Activated T-helper 1 cell treated with anti-CD3 and anti-CD28 coated beads, Interleukin-12 subunit alpha, Interleukin-12 subunit beta, Interleukin-2, Interleukin-4 antibody, amounts not matched to agents 30 ng/mL and 10 ng/mL and 1 ng/mL, durations not matched to agents 14 hours and 24 hours and 36 hours (primary cell): ENCODE data around the gene GAL. TPM values are rescaled to one million over a fixed set of nuclear protein-coding genes. Genes with fewer than 3 reads are reported as not detected.

ENCODE experiments used
- DNase-seq: peaks from one replicate; pipeline ENCODE4 v3.0.0; 2021; ENCODE audit warnings: low spot score
- H3K27ac Mint-ChIP-seq: one replicate; pipeline ENCODE4 v1.8.0; 2021; ENCODE audit warnings: mild to moderate bottlenecking, mixed read lengths
- H3K27me3 Mint-ChIP-seq: one replicate; pipeline ENCODE4 v1.8.0; 2022; ENCODE audit warnings: mild to moderate bottlenecking, moderate library complexity, mixed read lengths; ENCODE audit not compliant: insufficient read depth
- H3K36me3 Mint-ChIP-seq: one replicate; pipeline ENCODE4 v1.8.0; 2021; ENCODE audit warnings: low read depth, mixed read lengths
- H3K4me1 Mint-ChIP-seq: one replicate; pipeline ENCODE4 v1.8.0; 2021; ENCODE audit warnings: low read depth, mixed read lengths
- H3K4me3 Mint-ChIP-seq: one replicate; pipeline ENCODE4 v1.8.0; 2021; ENCODE audit warnings: mild to moderate bottlenecking, moderate library complexity, mixed read lengths
- H3K9me3 Mint-ChIP-seq: one replicate; pipeline ENCODE4 v1.8.0; 2021; ENCODE audit warnings: mixed read lengths
- intact Hi-C: fragments of 100-400 bp; cut with micrococcal nuclease; formaldehyde crosslinking; loops from one replicate; pipeline ENCODE4 v1.15.1; 2024
- total RNA-seq: library from RNA; stranded (reverse); gene quantifications from 2 replicates; pipeline ENCODE4 v1.2.3, GENCODE V29; 2022

Gene GAL
- total RNA-seq, 1 donor from 2014 or later: 0.65 TPM

DNA sequence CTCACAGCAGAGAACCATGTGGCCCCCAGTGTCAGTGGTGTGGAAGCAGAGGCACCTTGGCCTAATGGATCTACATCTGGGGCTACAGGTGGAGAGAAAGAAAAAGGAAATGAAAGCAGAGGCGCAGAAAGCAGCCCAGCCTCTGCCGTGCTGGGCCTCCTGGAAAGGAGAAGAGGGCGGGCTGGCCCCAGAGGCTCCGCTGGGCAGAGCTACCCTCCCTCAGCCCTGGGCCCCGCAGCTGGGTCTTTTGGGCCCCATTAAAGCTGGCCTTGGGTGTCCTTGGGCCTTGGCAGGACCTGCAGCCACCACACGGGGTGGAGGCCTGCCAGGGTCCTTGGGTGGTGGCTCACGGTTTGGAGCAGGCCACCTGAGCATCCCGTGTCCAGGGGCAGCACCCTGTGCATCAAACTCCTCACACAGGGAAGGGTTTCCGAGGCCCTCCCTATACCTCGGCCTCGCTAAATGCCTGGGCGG, 31.6 kb upstream of the GAL start:
- no peak for DNase-seq
- no peaks in the 10 kb centered on the region for H3K9me3 Mint-ChIP-seq
- intact Hi-C loops: no loop called here
- no peak overlapping the region for H3K4me3 Mint-ChIP-seq
- no peak overlapping the region for H3K27ac Mint-ChIP-seq
- no peaks in the 10 kb centered on the region for H3K27me3 Mint-ChIP-seq
- H3K36me3 Mint-ChIP-seq: no peaks in the 10 kb centered on the region
- no peaks in the 10 kb centered on the region for H3K4me1 Mint-ChIP-seq

- intact Hi-C loops: no loop called here
- Mint-ChIP-seq H3K4me1 (no peaks in the 10 kb centered on the region), H3K36me3 (no peaks in the 10 kb centered on the region), H3K4me3 (no peak overlapping the region), H3K27ac (no peak overlapping the region), H3K27me3 (peaks cover 2% of the 10 kb centered on the region), H3K9me3 (no peaks in the 10 kb centered on the region)
- DNase-seq: no peak
Measured at GRCh38 chr11:68653486-68654430, 30.6 kb upstream of the GAL start.

DNA sequence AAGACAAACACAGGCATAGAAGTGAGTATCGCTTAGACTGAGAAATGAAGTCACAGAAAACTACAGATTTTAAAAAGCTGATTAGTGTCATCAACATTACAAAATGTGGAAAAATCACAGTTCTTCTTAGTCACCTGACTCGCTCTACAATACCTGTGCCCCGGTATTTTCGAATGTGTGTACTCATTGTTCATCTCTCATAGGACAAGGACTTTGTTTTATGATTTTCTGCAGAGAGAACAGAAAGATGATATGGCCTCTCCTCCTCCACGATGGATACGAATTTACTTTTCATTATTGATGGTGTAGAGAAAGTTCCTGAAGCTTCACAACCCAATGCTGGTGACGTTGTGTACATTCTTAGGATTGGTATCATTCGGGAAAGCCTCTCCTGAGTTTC, 29.4 kb upstream of the GAL start:
- Mint-ChIP-seq H3K4me3 (no peak overlapping the region), H3K27me3 (peaks cover 2% of the 10 kb centered on the region), H3K36me3 (no peaks in the 10 kb centered on the region), H3K27ac (no peak overlapping the region), H3K4me1 (no peaks in the 10 kb centered on the region), H3K9me3 (no peaks in the 10 kb centered on the region)
- intact Hi-C loops: no loop called here
- no peak for DNase-seq

GRCh38 chr11:68655406-68655805, 28.9 kb upstream of the GAL start:
- no peak for DNase-seq
- Mint-ChIP-seq H3K9me3 (no peaks in the 10 kb centered on the region), H3K4me1 (no peaks in the 10 kb centered on the region), H3K27ac (no peak overlapping the region), H3K4me3 (no peak overlapping the region), H3K27me3 (peaks cover 2% of the 10 kb centered on the region), H3K36me3 (no peaks in the 10 kb centered on the region)
- intact Hi-C loops: no loop called here

DNA sequence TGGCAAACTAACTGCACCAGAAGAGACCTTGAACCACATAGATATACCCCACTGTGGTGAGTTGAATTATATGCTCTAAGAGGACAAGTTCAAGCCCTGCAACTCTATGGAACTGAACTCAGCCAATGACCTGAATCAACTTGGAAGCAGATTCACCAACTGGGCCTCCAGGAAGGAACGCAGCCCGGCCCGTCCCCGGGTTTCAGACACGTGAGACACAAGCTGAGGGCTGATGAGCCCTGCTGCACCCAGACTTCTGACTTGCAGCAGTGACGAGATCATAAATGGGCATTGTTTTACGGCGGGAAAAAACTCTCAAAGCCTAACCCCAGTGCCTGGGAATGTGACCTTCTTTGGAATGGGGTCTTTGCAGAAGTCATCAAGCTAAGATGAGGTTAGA, 28.5 kb upstream of the GAL start:
- peaks cover 2% of the 10 kb centered on the region for H3K27me3 Mint-ChIP-seq
- H3K36me3 Mint-ChIP-seq: no peaks in the 10 kb centered on the region
- no peak overlapping the region for H3K27ac Mint-ChIP-seq
- no peaks in the 10 kb centered on the region for H3K9me3 Mint-ChIP-seq
- DNase-seq: no peak
- H3K4me3 Mint-ChIP-seq: no peak overlapping the region
- no peaks in the 10 kb centered on the region for H3K4me1 Mint-ChIP-seq
- intact Hi-C loops: no loop called here

DNA sequence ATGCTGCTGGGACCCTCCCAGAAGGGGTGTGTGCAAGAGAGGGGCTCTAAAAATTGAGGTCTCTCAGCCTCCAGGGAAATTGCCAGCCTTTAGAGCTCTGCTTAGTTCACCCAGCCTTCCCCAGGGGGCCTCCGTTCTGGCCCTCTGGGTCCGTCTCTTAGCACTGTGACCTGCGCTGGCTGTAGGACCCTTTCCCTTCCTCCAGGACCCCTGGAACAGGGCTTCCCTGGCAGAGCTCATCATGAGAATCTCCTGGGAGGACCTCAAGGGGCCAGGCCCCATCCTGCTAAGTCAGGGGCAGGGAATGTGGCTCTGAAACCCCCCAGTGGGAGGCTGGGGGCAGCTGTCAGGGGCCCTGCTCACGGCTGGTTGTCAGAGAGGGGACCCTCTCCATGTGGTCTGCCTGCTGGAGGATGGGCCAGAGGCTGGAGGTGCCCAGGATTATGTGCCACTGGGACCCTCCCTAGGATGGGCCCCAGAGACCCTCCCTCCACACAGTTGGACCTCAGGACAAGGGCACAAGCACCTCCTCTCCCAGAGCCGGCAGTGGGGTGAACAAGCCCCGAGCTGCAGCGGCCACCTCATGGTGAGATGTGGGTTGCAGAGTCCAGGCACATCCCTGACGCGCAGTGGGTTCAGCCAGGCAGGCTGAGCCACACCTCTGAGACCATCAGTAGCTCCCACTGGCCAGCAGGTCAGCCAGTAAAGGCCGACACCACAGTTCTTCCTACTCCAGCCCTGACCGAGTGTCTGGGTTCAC, 27.1 kb upstream of the GAL start:
- Mint-ChIP-seq H3K27me3 (peaks cover 2% of the 10 kb centered on the region), H3K27ac (no peak overlapping the region), H3K36me3 (no peaks in the 10 kb centered on the region), H3K4me3 (no peak overlapping the region), H3K9me3 (no peaks in the 10 kb centered on the region), H3K4me1 (no peaks in the 10 kb centered on the region)
- intact Hi-C loops: no loop called here
- DNase-seq: no peak

DNA sequence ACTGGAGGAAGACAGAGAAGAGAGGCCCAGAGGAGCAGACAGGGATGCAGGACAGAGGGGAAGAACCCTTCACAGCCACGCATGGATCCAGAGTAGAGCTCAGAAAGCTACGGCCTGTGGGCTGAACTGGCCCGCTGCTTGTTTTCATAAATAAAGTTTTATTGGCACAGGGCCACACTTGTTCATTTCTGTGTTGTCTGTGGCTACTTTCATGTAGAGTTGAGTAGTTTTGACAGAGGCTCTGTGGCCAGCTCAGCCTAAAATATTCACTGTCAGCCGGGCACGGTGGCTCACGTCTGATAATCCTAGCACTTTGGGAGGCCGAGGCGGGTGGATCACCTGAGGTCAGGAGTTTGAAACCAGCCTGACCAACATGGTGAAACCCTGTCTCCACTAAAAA, 26.2 kb upstream of the GAL start:
- no peak for DNase-seq
- no peak overlapping the region for H3K4me3 Mint-ChIP-seq
- no peaks in the 10 kb centered on the region for H3K36me3 Mint-ChIP-seq
- no peaks in the 10 kb centered on the region for H3K9me3 Mint-ChIP-seq
- no peak overlapping the region for H3K27ac Mint-ChIP-seq
- intact Hi-C loops: no loop called here
- peaks cover 2% of the 10 kb centered on the region for H3K27me3 Mint-ChIP-seq
- H3K4me1 Mint-ChIP-seq: no peaks in the 10 kb centered on the region

- no peak for DNase-seq
- no peak overlapping the region for H3K4me3 Mint-ChIP-seq
- H3K4me1 Mint-ChIP-seq: no peaks in the 10 kb centered on the region
- no peaks in the 10 kb centered on the region for H3K36me3 Mint-ChIP-seq
- H3K9me3 Mint-ChIP-seq: no peaks in the 10 kb centered on the region
- intact Hi-C loops: no loop called here
- H3K27ac Mint-ChIP-seq: no peak overlapping the region
- peaks cover 2% of the 10 kb centered on the region for H3K27me3 Mint-ChIP-seq
Measured at GRCh38 chr11:68658661-68659060, 25.7 kb upstream of the GAL start.

DNA sequence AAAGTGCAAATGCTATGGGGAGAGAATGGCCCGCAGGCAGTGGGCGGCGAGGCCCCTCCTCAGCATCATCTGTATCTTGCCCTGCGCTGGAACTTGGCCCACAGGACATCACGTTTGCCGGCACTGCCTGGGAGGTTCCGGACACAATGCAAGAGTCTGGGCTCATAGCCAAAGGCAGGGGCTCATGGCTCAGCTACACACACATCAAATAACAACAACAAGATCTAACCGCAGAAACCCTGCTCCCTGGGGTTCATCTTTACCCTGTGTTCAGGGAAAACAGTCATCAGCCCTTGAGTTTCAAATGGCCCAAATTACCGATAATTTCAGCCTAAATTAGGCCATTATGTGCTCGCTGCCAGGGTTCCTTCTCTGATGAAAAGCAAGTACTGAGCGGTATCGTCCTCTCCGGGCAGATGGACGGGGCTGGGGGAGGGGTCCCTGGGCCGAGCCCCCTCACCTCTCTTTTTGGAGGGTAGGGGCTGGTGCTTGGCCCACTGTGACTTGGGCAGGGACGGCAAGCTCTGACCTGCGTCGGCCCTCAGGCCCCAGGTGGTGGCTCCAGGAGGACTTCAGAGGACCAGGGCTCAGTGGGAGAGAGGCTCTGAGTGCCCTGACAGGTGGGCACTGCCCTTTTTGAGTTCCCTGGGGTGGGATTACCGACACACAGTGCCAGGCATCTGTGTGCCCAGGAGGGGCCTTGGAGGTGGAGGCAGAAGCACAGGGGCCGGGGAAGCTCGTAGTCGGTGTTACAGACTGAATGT, 25.0 kb upstream of the GAL start:
- Mint-ChIP-seq H3K36me3 (no peaks in the 10 kb centered on the region), H3K27me3 (peaks cover 2% of the 10 kb centered on the region), H3K4me3 (no peak overlapping the region), H3K9me3 (no peaks in the 10 kb centered on the region), H3K27ac (no peak overlapping the region), H3K4me1 (no peaks in the 10 kb centered on the region)
- DNase-seq: no peak
- intact Hi-C loops: no loop called here

DNA sequence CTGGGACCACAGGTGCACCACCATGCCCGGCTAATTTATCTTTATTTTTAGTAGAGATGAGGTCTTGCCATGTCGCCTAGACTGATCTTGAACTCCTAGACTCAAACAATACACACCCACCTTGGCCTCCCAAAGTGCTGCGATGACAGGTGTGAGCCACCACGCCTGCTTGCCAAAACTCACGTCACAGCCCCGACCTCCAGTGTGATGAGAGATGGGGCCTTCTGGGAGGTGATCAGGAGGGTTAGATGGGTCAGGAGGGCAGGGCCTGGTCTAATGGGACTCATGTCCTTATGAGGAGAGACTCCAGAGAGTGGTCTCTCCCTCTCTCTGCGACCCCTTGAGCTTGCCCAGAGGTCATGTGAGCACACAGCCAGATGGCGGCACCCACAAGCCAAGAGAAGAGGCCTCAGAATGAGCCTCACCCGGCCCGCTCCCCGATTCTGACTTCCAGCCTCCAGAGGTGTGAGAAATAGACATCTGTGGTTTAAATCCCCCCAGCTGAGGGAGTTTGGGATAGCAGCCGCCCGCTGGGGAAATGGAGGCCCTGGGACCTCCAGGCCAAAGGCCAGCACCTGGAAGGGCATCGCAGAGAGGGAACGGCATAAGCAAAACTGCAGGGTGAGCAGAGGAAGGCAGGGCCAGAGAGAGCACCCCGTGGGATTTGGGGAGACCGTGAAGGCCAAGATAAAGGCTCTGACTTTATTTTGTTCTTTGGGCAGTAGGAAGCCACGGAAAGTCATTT, 24.1 kb upstream of the GAL start:
- no peak overlapping the region for H3K4me3 Mint-ChIP-seq
- H3K4me1 Mint-ChIP-seq: no peaks in the 10 kb centered on the region
- no peak overlapping the region for H3K27ac Mint-ChIP-seq
- no peak for DNase-seq
- intact Hi-C loops: no loop called here
- H3K36me3 Mint-ChIP-seq: no peaks in the 10 kb centered on the region
- H3K27me3 Mint-ChIP-seq: peaks cover 2% of the 10 kb centered on the region
- no peaks in the 10 kb centered on the region for H3K9me3 Mint-ChIP-seq

GRCh38 chr11:68661014-68661413, 23.3 kb upstream of the GAL start:
- H3K27ac Mint-ChIP-seq: no peak overlapping the region
- intact Hi-C loops: no loop called here
- H3K4me3 Mint-ChIP-seq: no peak overlapping the region
- H3K36me3 Mint-ChIP-seq: no peaks in the 10 kb centered on the region
- no peak for DNase-seq
- peaks cover 2% of the 10 kb centered on the region for H3K27me3 Mint-ChIP-seq
- H3K4me1 Mint-ChIP-seq: no peaks in the 10 kb centered on the region
- no peaks in the 10 kb centered on the region for H3K9me3 Mint-ChIP-seq
